Activated naive CD4-positive, alpha-beta T cell treated with anti-CD3 and anti-CD28 coated beads, Interleukin-2, amount 50 U/mL, for 72 hours (primary cell): ENCODE measurements around the gene RPF1. TPM values are rescaled to one million over a fixed set of nuclear protein-coding genes. Genes with fewer than 3 reads are reported as not detected.
"Not testable (repeated sequence)": the region's sequence is repeated elsewhere in the genome, so short reads cannot be mapped to it uniquely, and the experiment has no call there.

Experiments used
- ATAC-seq, 2 donors: fragments of 150-1000 bp; cut with Tn5 transposase; 2 replicates each; pipeline ENCODE4 v1.10.0; 2021; ENCODE audit warnings: mild to moderate bottlenecking in 2 of 2, moderate library complexity in 2 of 2
- DNase-seq, 2 donors: peaks; one replicate each; pipeline ENCODE4 v3.0.0; 2021 to 2022; ENCODE audit warnings: low spot score in 2 of 2
- H3K27ac Mint-ChIP-seq, 2 donors: one replicate each; pipeline ENCODE4 v1.8.0; 2022; ENCODE audit warnings: mild to moderate bottlenecking in 2 of 2, mixed read lengths in 2 of 2
- H3K36me3 Mint-ChIP-seq, 2 donors: one replicate each; pipeline ENCODE4 v1.8.0; 2022; ENCODE audit warnings: mixed read lengths in 2 of 2
- H3K9me3 Mint-ChIP-seq, 2 donors: one replicate each; pipeline ENCODE4 v1.8.0; 2022; ENCODE audit warnings: mixed read lengths in 2 of 2
- total RNA-seq, 2 donors: library from RNA; stranded (reverse); gene quantifications; one replicate each; pipeline ENCODE4 v1.2.3, GENCODE V29; 2022

The RPF1 gene, protein sequence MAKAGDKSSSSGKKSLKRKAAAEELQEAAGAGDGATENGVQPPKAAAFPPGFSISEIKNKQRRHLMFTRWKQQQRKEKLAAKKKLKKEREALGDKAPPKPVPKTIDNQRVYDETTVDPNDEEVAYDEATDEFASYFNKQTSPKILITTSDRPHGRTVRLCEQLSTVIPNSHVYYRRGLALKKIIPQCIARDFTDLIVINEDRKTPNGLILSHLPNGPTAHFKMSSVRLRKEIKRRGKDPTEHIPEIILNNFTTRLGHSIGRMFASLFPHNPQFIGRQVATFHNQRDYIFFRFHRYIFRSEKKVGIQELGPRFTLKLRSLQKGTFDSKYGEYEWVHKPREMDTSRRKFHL
- 10 to 100 TPM; 44.6 to 62.5 TPM for total RNA-seq

DNA sequence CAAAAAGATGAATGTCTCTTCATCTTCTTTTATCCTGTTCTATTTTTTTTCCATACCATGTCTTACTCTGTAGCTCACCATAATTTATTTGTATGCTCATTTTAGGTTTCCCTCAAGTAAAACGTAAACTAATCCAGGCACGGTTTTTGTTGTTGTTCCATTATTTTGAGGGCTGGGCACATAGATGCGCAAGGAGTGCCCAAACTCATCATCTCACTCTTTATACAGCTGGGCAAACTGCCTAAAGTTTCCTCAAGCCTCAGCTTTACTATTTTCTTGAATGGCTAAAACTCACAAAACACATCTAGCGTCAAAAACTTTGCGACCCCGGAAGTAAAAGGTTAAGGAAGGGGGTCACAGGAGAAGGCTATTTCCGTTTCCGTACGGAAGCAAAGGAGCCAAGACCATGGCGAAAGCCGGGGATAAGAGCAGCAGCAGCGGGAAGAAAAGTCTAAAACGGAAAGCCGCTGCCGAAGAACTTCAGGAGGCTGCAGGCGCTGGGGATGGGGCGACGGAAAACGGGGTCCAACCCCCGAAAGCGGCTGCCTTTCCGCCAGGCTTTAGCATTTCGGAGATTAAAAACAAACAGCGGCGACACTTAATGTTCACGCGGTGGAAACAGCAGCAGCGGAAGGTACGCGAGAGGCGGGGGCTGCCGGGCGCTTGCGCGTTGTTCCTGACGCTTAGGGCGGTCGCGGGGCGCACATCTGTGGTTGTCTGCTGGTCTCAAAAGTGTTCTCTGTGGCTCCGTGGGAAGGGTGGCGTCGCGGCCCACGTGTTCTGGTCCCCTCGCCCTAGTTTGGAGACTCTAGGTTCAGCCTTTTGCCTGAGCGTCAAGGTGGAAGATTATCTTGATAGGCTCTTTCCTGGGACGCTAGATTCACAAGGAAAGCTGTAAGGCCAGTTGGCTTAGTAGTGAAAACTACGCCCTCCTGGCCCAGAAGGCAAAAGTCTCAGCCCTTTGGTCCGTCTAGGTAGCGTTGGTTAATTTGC lies at the start of gene RPF1:
TSS of gene RPF1 (plus strand) at position 391 of the 993 bp plus-strand sequence. CDS start at position 407, 16 bp downstream.
- H3K27ac Mint-ChIP-seq, result peak within 1 kb of the TSS; percentile 89 to 95
- peak; percentile 96 to 97 for ATAC-seq
- peaks cover 25 to 47% of the 10 kb centered on the region in 2 donors for H3K36me3 Mint-ChIP-seq

DNA sequence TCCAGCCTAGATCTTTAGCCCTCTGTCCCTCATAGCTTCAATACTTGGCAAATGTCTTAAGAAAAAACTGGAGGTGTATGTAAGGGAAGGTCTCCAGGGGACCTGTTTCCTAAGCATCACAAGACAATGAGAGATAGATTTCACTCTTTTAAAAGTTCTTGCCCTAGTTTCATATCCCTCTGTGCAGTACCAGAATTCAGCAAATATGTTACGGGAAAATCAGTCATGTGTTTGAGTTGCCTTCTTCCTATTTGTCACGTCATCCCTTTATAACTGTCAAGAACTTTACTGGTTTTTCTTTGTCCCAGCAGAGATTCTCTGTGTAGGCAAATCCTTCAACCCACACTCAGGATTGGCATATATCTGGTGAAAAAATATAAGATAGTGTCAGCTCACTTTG lies 48.5 kb upstream of the RPF1 start:
- ATAC-seq, result no peak
- peaks cover 0 to 10% of the 10 kb centered on the region in 2 donors for H3K9me3 Mint-ChIP-seq
- no peak overlapping the region for H3K27ac Mint-ChIP-seq
- no peak for DNase-seq
- no peaks in the 10 kb centered on the region for H3K36me3 Mint-ChIP-seq

More for the DNA sequence above, at the start of gene RPF1:
- DNase-seq, result peak; percentile 70 to 81
- peaks cover 15 to 17% of the 10 kb centered on the region in 2 donors for H3K9me3 Mint-ChIP-seq

DNA sequence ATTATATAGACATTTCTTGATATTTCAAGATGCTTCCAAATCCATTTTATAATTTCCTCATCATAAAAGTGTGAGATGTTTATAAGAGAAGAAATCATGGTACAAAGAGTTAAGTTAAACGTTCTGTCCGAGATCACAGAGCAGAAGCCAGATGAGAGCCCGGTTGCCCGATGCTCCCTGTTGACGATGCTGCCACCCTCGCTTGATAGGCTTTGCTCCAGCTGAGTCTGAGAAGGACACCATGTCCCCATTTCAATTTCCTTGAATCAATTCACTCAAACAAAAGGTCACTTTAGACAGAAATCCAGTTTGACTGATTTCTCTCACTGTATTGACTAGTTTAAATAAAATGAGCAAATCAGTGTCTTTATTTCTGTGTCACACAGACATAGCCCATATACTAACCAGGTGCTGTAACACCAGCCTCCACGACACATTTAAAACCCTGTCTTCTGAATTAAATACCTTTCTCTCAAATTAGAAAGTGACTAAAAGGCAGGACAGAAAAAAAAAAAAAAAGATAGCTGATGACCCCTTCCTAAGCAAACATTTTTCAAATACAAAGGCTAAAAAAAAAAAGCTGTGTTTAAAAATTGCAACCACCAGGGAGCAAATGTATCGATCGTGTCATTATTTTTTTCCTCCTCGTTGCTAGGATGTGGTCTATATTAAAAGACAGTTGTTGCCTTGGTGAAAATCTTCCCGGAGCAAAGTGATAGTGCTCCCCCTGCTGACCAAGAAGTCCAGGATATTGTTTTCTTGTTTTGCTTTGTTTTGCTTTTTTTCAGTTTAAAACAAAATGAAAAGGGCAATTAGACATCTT lies 45.6 kb upstream of the RPF1 start:
- no peaks in the 10 kb centered on the region for H3K36me3 Mint-ChIP-seq
- ATAC-seq (peak; percentile 75 to 87), DNase-seq (peak in 1 of 2 donors; percentile 52)
- peak overlapping the region in 1 of 2 donors; percentile 34 for H3K27ac Mint-ChIP-seq
- peaks cover 0 to 10% of the 10 kb centered on the region in 2 donors for H3K9me3 Mint-ChIP-seq

DNA sequence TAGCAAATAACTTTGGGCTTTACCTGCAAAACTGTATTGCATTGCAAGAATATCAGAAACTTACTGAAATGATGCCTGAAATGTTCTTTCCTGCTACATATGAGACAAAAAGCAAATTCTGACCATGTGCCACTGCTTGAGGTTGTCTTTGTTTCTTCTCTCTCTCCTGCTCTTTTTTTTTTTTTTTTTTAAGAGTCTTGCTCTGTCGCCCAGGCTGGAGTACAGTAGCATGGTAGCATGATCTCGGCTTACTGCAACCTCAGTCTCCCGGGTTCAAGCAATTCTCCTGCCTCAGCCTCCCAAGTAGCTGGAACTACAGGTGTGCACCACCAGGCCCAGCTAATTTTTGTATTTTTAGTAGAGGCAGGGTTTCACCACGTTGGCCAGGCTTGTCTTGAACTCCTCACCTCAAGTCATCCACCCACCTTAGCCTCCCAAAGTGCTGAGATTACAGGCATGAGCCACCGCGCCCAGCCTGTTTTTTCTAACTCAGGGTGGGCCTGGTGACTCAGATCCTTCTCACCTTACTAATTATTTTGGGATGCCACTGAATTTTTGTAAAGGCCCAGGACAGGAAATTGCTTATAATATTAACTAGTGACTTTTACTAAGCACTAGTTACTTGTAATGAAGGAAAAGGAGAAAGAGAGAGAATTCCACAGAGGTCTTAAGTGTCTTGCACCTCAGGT lies 44.8 kb upstream of the RPF1 start:
- H3K36me3 Mint-ChIP-seq, result no peaks in the 10 kb centered on the region
- no peak overlapping the region for H3K27ac Mint-ChIP-seq
- peak; percentile 16 to 26 for ATAC-seq

DNA sequence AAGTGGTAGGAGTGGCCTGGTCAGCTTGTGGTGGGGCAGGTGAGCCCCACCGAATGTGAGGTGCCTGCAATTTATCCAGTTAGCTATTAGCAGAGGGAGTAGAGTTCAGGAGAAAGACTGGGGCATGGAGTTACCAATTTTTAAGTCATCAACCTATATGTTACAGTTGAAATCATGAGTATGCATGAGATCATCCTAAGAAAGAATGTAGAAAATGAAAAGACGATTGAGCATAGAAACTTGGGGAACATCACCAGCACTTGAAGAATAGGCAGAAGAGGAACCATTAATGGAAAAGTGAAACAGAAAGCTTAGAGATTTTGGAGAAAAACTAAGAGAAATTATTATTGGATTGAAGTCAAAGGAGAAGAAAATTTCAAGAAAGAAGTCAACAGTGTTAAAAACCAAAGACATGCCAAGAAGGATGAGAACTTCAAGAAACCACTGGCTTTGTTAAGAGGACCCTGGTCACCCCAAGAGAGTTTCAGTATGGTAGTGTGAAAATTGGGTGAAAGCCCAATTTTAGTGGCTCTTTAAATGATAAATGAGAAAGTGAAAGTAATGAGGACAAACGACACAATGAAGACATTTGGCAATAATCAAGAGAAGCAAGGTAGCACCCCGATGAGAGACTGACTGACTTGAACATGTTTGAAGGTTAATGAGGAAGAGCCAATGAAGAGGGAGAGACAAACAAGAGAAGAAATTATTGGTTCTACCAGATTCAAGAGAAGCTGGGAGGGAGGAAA lies 44.1 kb upstream of the RPF1 start:
- ATAC-seq, result peak; percentile 19 to 30
- H3K36me3 Mint-ChIP-seq, result no peaks in the 10 kb centered on the region
- H3K27ac Mint-ChIP-seq, result no peak overlapping the region
- peaks cover 0 to 5% of the 10 kb centered on the region in 2 donors for H3K9me3 Mint-ChIP-seq
- DNase-seq, result no peak

More for the DNA sequence above, 44.8 kb upstream of the RPF1 start:
- DNase-seq, result no peak
- peaks cover 0 to 10% of the 10 kb centered on the region in 2 donors for H3K9me3 Mint-ChIP-seq

DNA sequence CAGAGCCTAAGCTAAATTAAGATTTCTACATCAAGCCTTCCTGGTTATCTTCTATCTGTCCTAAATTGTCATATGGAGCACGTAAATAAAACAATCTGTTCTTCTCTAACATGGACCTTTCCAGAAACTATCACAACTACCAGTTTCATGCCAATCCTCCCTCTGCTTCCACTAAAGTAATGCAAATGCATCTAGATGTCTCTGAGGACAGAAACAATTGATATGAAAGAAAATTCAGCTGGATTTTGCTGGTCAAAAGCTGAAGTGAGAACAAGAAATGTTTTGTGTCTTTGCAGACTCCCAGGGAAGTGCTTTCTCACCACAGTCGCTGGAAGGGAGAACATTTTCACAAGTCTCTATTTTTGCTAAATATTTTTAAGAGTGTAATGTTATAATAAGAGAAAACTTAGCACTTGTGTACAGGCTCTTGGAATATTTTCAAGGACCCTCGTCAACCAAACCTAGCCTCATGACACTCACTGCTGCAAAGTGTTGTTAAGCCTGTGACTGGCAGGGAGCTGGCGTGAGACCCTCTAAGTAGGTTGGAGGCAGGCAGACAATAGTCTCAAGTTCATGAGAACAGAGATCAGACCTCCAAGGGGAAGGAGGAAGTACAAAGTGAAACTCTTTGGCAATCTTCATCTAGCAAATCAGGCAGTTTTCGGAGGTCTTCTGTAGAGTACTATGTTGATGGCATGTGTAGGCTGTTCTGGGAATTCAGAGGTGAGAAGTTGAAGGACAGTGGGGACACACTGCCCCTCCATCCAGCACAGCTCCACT lies 42.0 kb upstream of the RPF1 start:
- Mint-ChIP-seq H3K36me3 (no peaks in the 10 kb centered on the region), H3K27ac (peak overlapping the region in 1 of 2 donors; percentile 57), H3K9me3 (no peaks in the 10 kb centered on the region)
- no peak for DNase-seq
- ATAC-seq, result peak in 1 of 2 donors; percentile 14

DNA sequence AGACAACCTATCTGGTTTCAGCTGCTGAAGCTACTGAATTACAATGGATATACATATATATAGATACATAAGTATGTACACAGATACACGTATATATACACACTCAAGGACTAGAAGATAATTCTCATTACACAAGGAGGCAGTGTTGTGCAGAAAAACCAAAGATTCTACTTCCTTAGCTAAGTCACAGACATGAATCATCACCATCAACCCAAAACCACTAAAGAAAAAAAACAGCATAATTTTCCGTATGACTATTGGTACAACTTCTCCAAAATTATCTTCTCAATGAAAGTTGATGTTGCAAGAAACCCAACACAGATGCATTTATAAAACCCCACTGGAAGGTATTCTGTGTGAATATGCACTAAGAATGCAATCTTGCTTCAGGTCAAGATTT lies 36.8 kb upstream of the RPF1 start:
- Mint-ChIP-seq H3K27ac (peak overlapping the region in 1 of 2 donors; percentile 42), H3K36me3 (peaks cover 0 to 5% of the 10 kb centered on the region in 2 donors), H3K9me3 (peaks cover 0 to 11% of the 10 kb centered on the region in 2 donors)
- DNase-seq, result no peak
- ATAC-seq, result peak; percentile 96 to 100

DNA sequence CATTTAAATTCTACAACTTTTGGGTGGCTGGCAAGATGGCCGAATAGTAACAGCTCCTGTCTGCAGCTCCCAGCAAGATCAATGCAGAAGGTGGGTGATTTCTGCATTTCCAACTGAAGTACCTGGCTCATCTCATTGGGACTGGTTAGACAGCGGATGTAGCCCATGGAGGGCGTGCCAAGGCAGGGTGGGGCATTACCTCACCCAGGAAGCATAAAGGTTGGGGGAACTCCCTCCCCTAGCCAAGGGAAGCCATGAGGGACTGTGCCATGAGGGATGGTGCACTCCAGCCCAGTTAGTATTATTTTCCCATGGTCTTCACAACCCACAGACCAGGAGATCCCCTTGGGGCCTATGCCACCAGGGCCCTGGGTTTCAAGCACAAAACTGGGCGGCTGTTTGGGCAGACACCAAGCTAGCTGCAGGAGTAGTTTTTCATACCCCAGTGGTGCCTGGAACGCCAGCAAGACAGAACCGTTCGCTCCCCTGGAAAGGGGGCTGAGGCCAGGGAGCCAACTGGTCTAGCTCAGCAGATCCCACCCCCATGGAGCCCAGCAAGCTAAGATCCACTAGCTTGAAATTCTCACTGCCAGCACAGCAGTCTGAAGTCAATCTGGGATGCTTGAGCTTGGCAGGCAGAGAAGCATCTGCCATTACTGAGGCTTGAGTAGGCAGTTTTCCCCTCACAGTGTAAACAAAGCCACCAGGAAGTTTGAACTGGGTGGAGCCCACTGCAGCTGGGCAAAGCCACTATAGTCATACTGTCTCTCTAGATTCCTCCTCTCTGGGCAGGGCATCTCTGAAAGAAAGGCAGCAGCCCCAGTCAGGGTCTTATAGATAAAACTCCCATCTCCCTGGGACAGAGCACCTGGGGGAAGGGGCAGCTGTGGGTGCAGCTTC lies 36.1 kb upstream of the RPF1 start:
- H3K9me3 Mint-ChIP-seq, result peaks cover 0 to 11% of the 10 kb centered on the region in 2 donors
- not testable (repeated sequence) for DNase-seq, H3K36me3 Mint-ChIP-seq
- ATAC-seq, result peak; percentile 44 to 80
- H3K27ac Mint-ChIP-seq, result peak overlapping the region in 1 of 2 donors; percentile 42

DNA sequence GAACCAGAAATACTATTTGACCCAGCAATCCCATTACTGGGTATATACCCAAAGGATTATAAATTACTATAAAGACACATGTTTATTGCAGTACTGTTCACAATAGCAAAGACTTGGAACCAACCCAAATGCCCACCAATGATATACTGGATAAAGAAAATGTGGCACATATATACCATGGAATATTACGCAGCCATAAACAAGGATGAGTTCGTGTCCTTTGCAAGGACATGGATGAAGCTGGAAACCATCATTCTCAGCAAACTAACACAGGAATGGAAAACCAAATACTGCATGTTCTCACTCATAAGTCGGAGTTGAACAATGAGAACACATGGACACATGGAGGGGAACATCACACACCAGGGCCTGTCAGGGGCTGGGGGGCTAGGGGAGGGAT lies 30.4 kb upstream of the RPF1 start:
- not testable (repeated sequence) for ATAC-seq, DNase-seq, H3K27ac Mint-ChIP-seq, H3K36me3 Mint-ChIP-seq
- H3K9me3 Mint-ChIP-seq, result peaks cover 0 to 11% of the 10 kb centered on the region in 2 donors

DNA sequence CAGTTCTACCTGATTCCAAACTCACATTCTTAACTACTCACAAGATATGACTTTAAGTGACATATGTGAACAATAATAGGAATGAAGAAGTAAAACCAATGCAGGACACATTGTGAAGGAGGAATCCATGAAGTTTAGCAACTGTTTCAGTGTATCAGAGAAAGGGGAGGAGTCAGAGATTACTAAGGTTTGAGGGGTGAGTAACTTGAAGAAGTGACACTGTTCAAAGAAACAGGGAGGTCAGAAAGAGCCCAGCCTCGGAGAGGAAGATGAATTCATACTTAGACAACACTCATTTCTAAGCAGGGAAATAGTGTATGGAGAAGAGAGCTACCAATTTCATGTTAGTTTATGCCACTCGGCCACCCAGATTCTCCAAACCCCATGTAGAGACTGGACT lies 28.2 kb upstream of the RPF1 start:
- peaks cover 0 to under 1% of the 10 kb centered on the region in 2 donors for H3K36me3 Mint-ChIP-seq
- ATAC-seq (peak in 1 of 2 donors; percentile 47), DNase-seq (no peak)
- H3K27ac Mint-ChIP-seq, result no peak overlapping the region
- H3K9me3 Mint-ChIP-seq, result peaks cover 0 to 3% of the 10 kb centered on the region in 2 donors

DNA sequence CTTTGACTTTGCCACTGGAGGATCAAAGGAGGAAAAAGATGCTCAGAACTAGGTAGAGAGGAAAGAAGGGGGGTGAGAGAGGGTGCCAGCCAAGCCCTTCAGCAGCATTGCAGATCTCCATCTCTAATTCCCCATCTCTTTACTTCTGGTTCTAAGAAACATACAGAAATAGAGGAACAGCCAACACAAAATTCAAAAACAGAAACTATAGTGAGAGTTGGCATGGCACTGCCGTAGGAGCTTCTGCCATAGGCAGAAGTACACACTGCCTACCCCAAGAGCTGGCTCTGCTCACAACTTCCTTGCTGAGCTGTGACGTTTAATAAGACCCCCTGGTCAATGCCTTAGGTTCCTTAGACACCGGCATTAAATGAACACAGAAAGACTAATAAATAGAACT lies 26.6 kb upstream of the RPF1 start:
- no peak overlapping the region for H3K27ac Mint-ChIP-seq
- H3K36me3 Mint-ChIP-seq, result no peaks in the 10 kb centered on the region
- no peaks in the 10 kb centered on the region for H3K9me3 Mint-ChIP-seq
- DNase-seq, result no peak
- ATAC-seq, result no peak

DNA sequence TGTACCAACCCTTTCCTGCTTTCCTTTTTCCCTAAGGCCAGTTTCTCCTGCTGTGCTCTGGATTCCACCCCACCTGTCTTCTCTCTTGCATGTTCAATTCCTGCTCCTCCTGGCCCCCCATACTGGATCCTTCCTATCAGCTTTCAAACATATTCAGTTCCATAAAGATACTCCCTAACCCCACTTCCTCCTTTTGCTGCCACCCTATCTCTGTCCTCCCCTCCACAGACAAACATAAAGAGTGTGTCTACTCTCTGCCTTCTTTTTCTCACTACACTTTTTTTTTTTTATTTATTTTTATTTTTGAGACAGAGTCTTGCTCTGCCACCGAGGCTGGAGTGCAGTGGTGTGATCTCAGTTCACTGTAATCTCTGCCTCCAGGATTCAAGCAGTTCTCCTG lies 16.9 kb upstream of the RPF1 start:
- DNase-seq (no peak), ATAC-seq (no peak)
- Mint-ChIP-seq H3K27ac (no peak overlapping the region), H3K9me3 (no peaks in the 10 kb centered on the region), H3K36me3 (peaks cover 0 to 4% of the 10 kb centered on the region in 2 donors)

DNA sequence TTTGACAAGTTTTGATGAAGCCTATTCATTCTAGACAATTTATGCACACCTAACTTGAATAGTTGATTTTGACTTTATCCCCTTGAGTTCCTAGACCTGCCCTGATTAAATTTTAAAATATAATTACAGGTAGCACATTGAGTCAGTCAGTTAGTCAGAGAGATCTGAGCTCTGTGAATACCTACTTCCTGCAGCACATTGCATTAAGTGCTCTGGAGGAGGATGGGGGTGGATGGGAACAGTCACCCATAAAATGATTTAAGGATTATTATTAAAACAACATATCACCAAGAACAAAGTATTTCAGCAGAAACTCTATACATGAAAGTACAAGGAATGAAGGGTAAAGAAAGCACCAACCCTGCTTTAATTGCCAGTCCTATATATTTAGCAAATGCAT lies 11.8 kb upstream of the RPF1 start:
- H3K27ac Mint-ChIP-seq, result no peak overlapping the region
- peaks cover 0 to 4% of the 10 kb centered on the region in 2 donors for H3K36me3 Mint-ChIP-seq
- no peak for ATAC-seq
- no peaks in the 10 kb centered on the region for H3K9me3 Mint-ChIP-seq
- no peak for DNase-seq
